BLaER1 treated with 17β-estradiol and CSF1 and Interleukin-3, amounts not matched to agents 10 nM and 100 nM (cell line): Measurements from ENCODE around the gene XPO6.

Experiments
- H3K27ac ChIP-seq, 11 experiments: shearing (Covaris generic); formaldehyde crosslinking; 2 replicates each; pipeline ENCODE4 v1.8.1; 2022
- H3K27me3 ChIP-seq, 11 experiments: shearing (Covaris generic); formaldehyde crosslinking; 2 replicates each; pipeline ENCODE4 v1.8.1; 2022
- H3K36me3 ChIP-seq, 11 experiments: shearing (Covaris generic); formaldehyde crosslinking; 2 replicates each; pipeline ENCODE4 v1.8.1; 2022
- H3K4me1 ChIP-seq, 10 experiments: shearing (Covaris generic); formaldehyde crosslinking; 2 replicates each; pipeline ENCODE4 v1.8.1; 2022
- H3K4me2 ChIP-seq, 11 experiments: shearing (Covaris generic); formaldehyde crosslinking; 2 replicates each; pipeline ENCODE4 v1.8.1; 2022
- H3K4me3 ChIP-seq, 10 experiments: shearing (Covaris generic); formaldehyde crosslinking; 2 replicates each; pipeline ENCODE4 v1.8.1; 2022
- H3K9ac ChIP-seq, 11 experiments: shearing (Covaris generic); formaldehyde crosslinking; 2 replicates each; pipeline ENCODE4 v1.8.1; 2022
- H3K9me3 ChIP-seq, 11 experiments: shearing (Covaris generic); formaldehyde crosslinking; replicated peaks in 1 of 11; 2 replicates each; pipeline ENCODE4 v1.8.1; 2022
- H4K20me1 ChIP-seq, 11 experiments: shearing (Covaris generic); formaldehyde crosslinking; 2 replicates each; pipeline ENCODE4 v1.8.1; 2022
- Cebpa-rat ChIP-seq, 11 experiments: shearing (Covaris generic); IDR thresholded peaks; 2 replicates each; pipeline ENCODE4 v1.8.1; 2022

The XPO6 gene

GRCh38 chr16:28089992-28090365, 121.8 kb downstream of the XPO6 start:
- no peak for TF ChIP-seq Cebpa-rat (IDR thresholded peaks at IDR 0.05)
- Histone ChIP-seq H3K27me3 (no peaks in the 10 kb centered on the region), H3K4me2 (no peak overlapping the region), H3K27ac (no peak overlapping the region), H3K36me3 (peaks cover 0 to 41% (median 5%) of the 10 kb centered on the region in 11 experiments; a peak in 6 of 22 replicates), H3K9me3 (no peaks in the 10 kb centered on the region), H3K4me3 (no peak overlapping the region), H3K4me1 (peaks cover 0 to 6% (median 0%) of the 10 kb centered on the region in 10 experiments; a peak in 3 of 20 replicates), H4K20me1 (peaks cover 0 to 69% (median 11%) of the 10 kb centered on the region in 11 experiments; a peak in 16 of 22 replicates), H3K9ac (no peak overlapping the region)

- Histone ChIP-seq H3K4me2 (no peak overlapping the region), H3K9me3 (no peaks in the 10 kb centered on the region), H3K27ac (no peak overlapping the region), H3K36me3 (peaks cover 0 to 36% (median 5%) of the 10 kb centered on the region in 11 experiments; a peak in 6 of 22 replicates), H3K9ac (no peak overlapping the region), H4K20me1 (peaks cover 0 to 65% (median 11%) of the 10 kb centered on the region in 11 experiments; a peak in 15 of 22 replicates), H3K4me3 (no peak overlapping the region), H3K27me3 (no peaks in the 10 kb centered on the region), H3K4me1 (peaks cover 0 to 6% (median 0%) of the 10 kb centered on the region in 10 experiments; a peak in 3 of 20 replicates)
- no peak for TF ChIP-seq Cebpa-rat (IDR thresholded peaks at IDR 0.05)
Observed at GRCh38 chr16:28089205-28089991, 122.4 kb downstream of the XPO6 start.

DNA sequence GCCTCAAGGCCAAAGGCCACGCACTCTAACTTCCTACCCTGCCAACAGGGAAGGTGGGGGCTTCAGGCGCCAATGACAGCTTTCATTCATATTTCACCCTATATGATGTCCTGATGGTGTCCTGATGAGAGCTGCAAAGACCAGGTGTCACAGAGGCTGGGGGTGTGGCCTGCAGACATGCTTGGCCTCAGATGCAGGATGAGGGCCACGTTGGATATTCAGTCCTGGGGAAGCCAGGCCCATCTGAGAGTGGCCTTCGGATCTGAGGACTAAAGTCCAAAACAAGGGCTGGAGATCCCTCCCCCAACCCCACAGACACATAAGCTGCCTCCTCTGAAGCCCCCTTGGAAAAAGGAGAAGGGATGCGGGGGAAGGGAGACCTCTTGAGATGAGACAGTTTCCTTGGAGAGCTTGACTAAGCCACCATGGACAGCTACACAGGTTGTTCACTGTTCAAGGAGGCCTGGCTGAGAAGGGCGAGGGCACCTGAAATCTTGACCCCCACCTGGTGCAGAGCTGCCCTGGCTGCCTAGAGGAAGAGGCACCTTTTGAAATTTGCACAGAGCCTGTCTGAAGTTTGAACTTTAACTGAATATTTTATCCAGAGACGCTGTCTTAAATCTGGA, 124.0 kb downstream of the XPO6 start:
- no peaks in the 10 kb centered on the region for H3K27me3 ChIP-seq
- peaks cover 0 to 6% (median 0%) of the 10 kb centered on the region in 10 experiments; a peak in 3 of 20 replicates for H3K4me1 ChIP-seq
- H3K4me3 ChIP-seq: no peak overlapping the region
- peaks cover 0 to 49% (median 10%) of the 10 kb centered on the region in 11 experiments; a peak in 15 of 22 replicates for H4K20me1 ChIP-seq
- H3K9me3 ChIP-seq: no peaks in the 10 kb centered on the region
- H3K27ac ChIP-seq: no peak overlapping the region
- no peak overlapping the region for H3K4me2 ChIP-seq
- H3K36me3 ChIP-seq: peaks cover 0 to 20% (median 0%) of the 10 kb centered on the region in 11 experiments; a peak in 4 of 22 replicates
- TF ChIP-seq Cebpa-rat (IDR thresholded peaks at IDR 0.05): no peak
- H3K9ac ChIP-seq: no peak overlapping the region

DNA sequence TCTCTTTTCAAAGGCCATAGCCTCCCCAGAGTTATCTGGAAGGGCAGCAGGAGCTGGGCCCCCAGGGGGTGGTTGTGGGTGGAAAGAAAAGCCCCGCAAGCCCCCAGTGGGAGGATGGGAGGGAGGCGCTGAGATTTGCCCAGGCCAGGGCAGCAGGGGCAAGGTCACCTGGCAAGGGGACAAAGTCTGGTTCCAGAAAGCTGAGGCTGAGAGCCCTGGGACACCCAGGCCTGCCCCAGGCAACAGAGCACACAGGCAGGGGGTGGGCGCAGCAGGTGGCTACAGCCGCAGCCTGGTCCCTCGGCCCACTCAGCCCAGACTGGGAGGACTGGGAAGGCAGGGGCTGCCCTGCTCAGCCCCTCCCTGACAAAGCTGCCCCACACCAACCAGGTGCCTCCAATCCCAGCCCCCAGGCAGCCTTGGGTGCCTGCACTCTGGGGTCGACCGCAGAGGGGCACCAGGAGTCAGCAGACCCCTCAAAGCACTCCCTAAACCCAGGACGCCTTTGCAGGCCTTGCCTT, 124.6 kb downstream of the XPO6 start:
- peaks cover 0 to 45% (median 10%) of the 10 kb centered on the region in 11 experiments; a peak in 13 of 22 replicates for H4K20me1 ChIP-seq

DNA sequence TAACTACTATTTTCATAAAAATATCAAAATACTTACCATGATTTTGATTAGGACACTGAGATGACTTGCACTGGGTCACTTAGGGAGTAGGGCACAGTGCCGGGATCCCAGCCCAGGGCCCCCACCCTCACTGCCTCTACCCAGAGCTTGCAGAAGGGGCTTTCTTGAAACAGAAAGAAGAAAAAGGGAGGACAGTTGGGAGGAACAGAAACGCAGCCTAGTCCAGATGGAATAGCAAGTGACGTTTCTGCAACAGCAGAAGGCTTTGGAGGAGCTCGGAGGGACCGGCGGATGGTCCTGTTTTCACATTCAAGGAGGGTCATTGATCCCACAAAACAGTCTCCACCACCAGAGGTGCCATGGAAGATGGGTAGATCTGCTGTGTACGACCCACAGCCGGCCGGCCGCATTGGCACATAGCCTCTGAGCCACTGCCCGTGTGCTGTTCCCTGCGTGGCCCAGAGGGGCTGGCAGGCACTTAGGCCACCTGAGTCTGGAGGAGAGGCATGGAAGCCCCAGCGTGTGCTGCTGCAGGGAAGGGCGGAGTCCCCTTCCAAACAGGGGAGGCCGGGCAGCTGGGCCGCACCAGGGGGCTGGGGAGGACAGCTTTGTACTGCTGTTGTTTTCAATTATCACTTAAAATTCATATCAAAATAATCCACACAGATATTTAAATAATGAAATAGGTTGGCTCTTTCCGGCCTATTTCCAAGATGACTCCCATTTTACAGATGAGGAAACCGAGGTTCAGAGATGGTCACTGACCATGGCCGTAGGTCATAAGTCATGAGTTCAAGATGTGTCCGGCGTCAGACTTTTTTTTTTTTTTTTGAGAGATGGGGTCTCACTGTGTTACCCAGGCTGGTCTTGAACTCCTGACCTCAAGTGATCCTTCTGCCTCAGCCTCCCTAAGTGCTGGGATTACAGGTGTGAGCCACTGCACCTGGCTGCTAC, 125.3 kb downstream of the XPO6 start:
- Histone ChIP-seq H3K27ac (no peak overlapping the region), H3K4me3 (no peak overlapping the region), H3K4me1 (peaks cover 0 to 6% (median 0%) of the 10 kb centered on the region in 10 experiments; a peak in 3 of 20 replicates), H3K27me3 (no peaks in the 10 kb centered on the region), H3K9me3 (no peaks in the 10 kb centered on the region), H3K9ac (no peak overlapping the region), H4K20me1 (peaks cover 0 to 38% (median 7%) of the 10 kb centered on the region in 11 experiments; a peak in 13 of 22 replicates), H3K36me3 (peaks cover 0 to 7% (median 0%) of the 10 kb centered on the region in 11 experiments; a peak in 3 of 22 replicates), H3K4me2 (no peak overlapping the region)
- TF ChIP-seq Cebpa-rat (IDR thresholded peaks at IDR 0.05): no peak

More for the DNA sequence above, 124.6 kb downstream of the XPO6 start:
- H3K4me1 ChIP-seq: peaks cover 0 to 6% (median 0%) of the 10 kb centered on the region in 10 experiments; a peak in 3 of 20 replicates
- no peaks in the 10 kb centered on the region for H3K27me3 ChIP-seq
- no peak for TF ChIP-seq Cebpa-rat (IDR thresholded peaks at IDR 0.05)
- H3K9ac ChIP-seq: no peak overlapping the region
- H3K4me3 ChIP-seq: no peak overlapping the region
- no peak overlapping the region for H3K4me2 ChIP-seq
- H3K9me3 ChIP-seq: no peaks in the 10 kb centered on the region
- H3K27ac ChIP-seq: no peak overlapping the region
- H3K36me3 ChIP-seq: peaks cover 0 to 14% (median 0%) of the 10 kb centered on the region in 11 experiments; a peak in 4 of 22 replicates

DNA sequence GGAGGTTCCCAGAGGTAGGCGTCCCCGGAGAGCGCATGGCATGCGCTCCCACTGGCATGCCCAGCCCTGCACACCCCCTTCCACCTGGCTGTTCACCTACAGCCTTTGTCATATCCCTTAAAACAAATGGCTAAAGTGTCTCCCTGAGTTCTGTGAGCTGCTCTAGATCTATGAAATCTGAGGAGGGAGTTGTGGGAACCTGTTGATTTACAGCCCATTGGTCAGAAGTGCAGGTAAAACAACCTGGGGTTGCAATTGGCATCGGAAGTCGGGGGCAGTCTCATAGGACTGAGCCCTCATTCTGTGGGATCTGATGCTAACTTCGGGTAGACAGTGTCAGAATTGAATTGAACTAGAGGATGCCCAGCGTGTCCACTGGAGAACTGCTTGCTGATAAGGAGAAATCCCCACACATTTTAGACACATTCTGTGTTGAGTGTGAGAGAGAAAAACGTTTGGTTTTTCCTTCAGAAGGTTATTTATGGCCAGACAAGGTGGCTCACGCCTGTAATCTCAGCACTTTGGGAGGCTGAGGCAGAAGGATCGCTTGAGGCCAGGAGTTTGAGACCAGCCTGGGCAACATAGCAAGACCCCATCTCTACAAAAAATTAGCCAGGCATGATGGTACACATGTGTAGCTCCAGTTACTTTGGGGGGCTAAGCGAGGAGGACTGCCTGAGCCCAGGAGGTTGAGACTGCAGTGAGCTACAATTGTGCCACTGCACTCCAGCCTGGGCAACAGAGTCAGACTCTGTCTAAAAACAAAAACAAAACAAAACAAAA, 126.2 kb downstream of the XPO6 start:
- H3K27me3 ChIP-seq: no peaks in the 10 kb centered on the region
- H3K9me3 ChIP-seq: no peaks in the 10 kb centered on the region
- peaks cover 0 to under 1% (median 0%) of the 10 kb centered on the region in 10 experiments; a peak in 2 of 20 replicates for H3K4me1 ChIP-seq
- H3K4me2 ChIP-seq: no peak overlapping the region
- H4K20me1 ChIP-seq: peaks cover 0 to 29% (median 5%) of the 10 kb centered on the region in 11 experiments; a peak in 10 of 22 replicates
- no peak for TF ChIP-seq Cebpa-rat (IDR thresholded peaks at IDR 0.05)
- H3K4me3 ChIP-seq: no peak overlapping the region
- H3K9ac ChIP-seq: no peak overlapping the region
- no peaks in the 10 kb centered on the region for H3K36me3 ChIP-seq
- H3K27ac ChIP-seq: no peak overlapping the region

GRCh38 chr16:28084209-28084608, 127.6 kb downstream of the XPO6 start:
- H4K20me1 ChIP-seq: peaks cover 0 to 24% (median 5%) of the 10 kb centered on the region in 11 experiments; a peak in 10 of 22 replicates
- no peaks in the 10 kb centered on the region for H3K9me3 ChIP-seq
- no peaks in the 10 kb centered on the region; a peak in 1 of 20 replicates for H3K4me1 ChIP-seq
- H3K36me3 ChIP-seq: no peaks in the 10 kb centered on the region
- H3K4me3 ChIP-seq: no peak overlapping the region
- no peak overlapping the region for H3K27ac ChIP-seq
- no peak overlapping the region for H3K9ac ChIP-seq
- no peaks in the 10 kb centered on the region for H3K27me3 ChIP-seq
- no peak overlapping the region for H3K4me2 ChIP-seq
- no peak for TF ChIP-seq Cebpa-rat (IDR thresholded peaks at IDR 0.05)

DNA sequence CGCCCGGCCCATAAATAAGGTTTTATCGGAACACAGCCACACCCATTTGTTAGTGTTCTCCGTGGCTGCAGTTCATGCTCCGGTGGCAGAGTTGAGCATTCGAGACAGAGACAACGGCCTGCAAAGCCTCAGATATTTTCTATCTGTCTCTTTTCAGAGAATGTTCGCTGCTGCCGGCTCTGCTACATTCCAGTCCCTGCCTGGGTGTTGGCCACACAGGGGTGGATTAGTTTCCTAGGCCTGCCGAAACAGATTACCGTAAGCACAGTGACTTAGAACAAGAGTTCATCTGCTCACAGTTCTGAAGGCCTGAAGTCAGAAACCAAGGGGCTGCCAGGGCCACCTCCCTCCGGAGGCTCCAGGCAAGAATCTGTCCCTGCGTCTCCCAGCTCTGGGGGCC, 129.1 kb downstream of the XPO6 start:
- Histone ChIP-seq H3K9ac (no peak overlapping the region), H3K9me3 (no peaks in the 10 kb centered on the region), H3K27me3 (no peaks in the 10 kb centered on the region), H3K4me2 (no peak overlapping the region), H3K4me1 (peaks cover 0 to 9% (median 3%) of the 10 kb centered on the region in 10 experiments; a peak in 7 of 20 replicates), H4K20me1 (peaks cover 0 to 15% (median 0%) of the 10 kb centered on the region in 11 experiments; a peak in 8 of 22 replicates), H3K27ac (no peak overlapping the region), H3K36me3 (no peaks in the 10 kb centered on the region), H3K4me3 (no peak overlapping the region)
- no peak for TF ChIP-seq Cebpa-rat (IDR thresholded peaks at IDR 0.05)
